NCI-H2081 (cell line): ENCODE measurements around the gene TASP1.
A peak's percentile ranks its signal among the peaks of the same experiment; 100 is the strongest.
"Not testable (repeated sequence)": the region's sequence is repeated elsewhere in the genome, so short reads cannot be mapped to it uniquely, and the experiment has no call there.

Experiments
- DNase-seq, 2 experiments: peaks; one replicate each; lab custom pipeline; 2025; lab: John Stamatoyannopoulos, UW

Gene TASP1

GRCh38 chr20:13492001-13492481, 146.7 kb downstream of the TASP1 start:
- no peak for DNase-seq

DNA sequence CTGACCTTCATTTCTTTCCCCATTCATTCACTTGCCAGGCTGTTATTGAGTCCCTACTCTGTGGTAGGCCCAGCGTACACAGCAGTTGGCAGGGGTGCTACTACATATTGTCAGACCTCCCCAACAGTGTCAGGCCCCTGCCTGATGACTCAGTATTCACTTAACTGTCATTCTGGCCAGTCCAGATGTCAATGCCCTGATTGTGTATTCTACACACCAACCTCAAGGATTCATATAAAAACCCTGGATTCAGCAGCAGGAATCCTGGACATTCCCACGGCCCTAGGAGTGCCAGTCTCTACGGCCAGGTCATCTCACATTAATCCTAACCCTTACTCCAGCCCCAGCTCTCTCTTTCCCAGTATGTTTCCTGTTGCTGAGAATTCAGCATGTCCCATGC, 151.5 kb downstream of the TASP1 start:
- DNase-seq: no peak

DNA sequence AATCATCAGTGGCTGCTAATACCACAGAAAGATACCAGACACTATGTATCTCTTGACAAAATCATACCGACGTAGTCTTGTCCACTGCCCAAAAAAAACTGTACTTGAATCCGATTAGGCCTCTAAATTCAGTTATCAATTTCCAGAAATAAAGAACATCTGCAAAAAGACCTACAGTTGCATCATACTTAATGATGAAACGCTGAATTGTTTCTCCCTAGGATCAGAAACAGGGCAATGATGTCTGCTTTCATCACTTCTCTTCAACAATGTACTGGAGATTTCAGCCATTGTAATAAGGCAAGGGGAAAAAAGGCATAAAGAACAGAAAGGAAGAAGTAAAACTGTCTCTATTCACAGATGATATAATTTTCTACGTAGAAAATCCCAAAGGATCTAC, 152.0 kb downstream of the TASP1 start:
- no peak for DNase-seq

DNA sequence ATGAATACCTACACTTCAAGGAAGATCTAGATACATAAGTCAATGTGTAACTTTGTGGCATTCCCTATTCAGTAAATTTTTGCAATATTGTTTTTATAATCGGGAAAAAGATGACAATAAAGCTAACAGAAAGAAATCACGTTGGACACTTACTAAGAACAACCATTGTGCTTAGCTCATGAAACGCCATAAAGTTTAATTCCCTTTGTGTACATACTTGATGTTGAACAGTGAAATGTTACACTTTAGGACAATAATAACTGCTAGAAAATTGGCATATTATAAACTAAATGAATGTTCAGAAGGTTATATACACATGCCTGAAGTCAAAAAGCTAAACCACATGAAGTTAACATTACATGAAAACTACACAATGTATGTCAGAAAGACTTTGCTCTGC, 153.2 kb downstream of the TASP1 start:
- DNase-seq: no peak

DNA sequence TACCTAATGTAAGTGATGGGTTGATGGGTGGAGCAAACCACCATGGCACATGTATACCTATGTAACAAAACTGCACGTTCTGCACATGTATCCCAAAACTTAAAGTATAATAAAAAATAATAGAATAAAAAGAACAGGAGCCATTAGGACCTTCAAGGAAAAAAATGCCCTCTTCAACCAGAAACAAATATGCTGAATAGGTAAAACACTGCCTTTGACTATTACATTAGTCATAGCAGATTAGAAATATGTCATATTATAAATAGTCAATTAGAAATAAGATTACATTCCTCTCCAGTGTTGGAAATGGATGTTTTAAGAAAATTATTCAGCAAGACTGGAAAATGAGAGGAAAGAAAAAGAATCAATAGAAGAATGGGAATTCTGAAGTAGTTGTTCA, 153.7 kb downstream of the TASP1 start:
- DNase-seq: not testable (repeated sequence)

DNA sequence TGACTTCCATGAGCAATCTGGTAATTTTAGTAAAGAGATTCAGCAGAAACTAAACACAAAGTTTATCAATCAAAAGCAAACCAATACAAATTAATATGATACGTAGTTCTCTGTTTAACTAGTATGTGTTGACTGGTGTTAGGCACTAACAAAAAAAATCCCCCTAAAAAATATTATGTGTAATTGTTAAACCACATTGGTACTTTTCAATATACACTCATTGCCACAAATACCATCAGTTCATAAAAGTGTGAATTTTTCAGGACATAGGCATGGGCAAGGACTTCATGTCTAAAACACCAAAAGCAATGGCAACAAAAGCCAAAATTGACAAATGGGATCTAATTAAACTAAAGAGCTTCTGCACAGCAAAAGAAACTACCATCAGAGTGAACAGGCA, 155.3 kb downstream of the TASP1 start:
- DNase-seq: not testable (repeated sequence)

DNA sequence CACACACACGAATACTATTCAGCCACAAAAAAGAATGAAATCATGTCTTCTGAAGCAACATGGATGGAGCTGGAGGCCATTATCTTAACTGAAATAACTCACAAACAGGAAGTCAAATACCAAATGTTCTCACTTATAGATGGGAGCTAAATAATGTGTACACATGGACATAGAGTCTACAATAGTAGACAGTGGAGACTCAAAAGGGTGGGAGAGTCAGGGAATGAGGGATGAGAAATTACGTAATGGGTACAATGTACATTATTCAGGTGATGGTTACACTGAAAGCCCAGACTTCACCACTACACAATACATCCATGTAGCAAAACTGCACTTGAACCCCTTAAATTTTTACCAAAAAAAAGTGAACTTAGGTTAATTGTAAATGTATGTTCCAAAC, 160.4 kb downstream of the TASP1 start:
- no peak for DNase-seq

GRCh38 chr20:13474467-13474866, 164.3 kb downstream of the TASP1 start:
- DNase-seq: no peak

DNA sequence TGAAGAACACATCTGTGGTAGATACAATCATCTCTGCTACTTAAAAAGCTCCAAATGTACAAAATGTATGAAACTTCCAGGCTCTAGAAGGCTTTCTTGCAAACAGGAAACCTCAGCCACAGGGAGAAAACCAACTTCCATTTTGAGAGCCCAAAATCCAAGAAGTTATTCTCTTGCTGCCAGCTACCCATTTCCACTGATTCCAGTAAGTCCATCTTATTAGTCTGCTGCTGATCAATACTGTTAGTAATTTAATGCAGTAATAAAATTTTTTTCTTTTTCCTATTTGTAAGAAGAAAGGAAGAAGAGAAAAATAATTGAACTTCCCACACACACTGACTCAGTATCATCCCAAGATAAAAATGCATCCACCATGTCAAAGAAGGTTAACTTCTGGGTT, 169.5 kb downstream of the TASP1 start:
- DNase-seq: no peak

GRCh38 chr20:13468166-13468565, 170.6 kb downstream of the TASP1 start:
- DNase-seq: no peak

GRCh38 chr20:13464702-13465101, 174.0 kb downstream of the TASP1 start:
- no peak for DNase-seq

- no peak for DNase-seq
Measured at GRCh38 chr20:13461849-13462458, 176.8 kb downstream of the TASP1 start.

GRCh38 chr20:13458860-13459451, 179.8 kb downstream of the TASP1 start:
- peak; percentile 11 to 28 for DNase-seq

- DNase-seq: no peak
Measured at GRCh38 chr20:13457487-13457886, 181.2 kb downstream of the TASP1 start.

- DNase-seq: no peak
Measured at GRCh38 chr20:13455713-13456112, 183.0 kb downstream of the TASP1 start.

- DNase-seq: no peak
Measured at GRCh38 chr20:13453367-13453766, 185.4 kb downstream of the TASP1 start.

DNA sequence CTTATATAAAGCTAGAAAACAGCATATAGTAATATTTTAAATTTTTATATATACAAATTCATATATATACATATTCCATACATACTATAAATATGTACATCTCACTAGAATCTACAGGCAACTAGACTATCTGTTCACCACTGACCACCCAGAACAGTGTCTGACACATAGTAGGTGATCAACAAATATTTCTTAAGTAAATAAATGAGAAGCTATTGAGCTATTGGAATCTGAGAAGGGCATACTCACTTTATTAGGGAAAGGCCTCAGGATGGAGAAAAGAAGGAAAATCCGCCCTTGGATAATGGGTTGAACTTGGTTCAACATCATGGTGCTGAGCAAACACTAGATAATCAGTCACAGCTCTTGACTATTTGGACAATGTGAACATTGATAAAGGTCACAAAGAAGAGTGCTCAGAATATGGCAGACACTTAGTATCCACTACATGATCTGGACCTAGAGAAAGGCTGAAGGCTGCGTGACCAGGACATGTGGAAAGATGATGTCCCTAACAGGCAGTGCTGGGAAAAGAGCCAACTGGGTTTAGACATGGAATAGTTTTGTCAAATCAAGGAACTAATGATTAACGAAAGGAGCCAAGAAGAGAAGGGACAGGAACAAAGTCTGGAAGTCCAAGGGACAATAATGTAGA, 186.1 kb downstream of the TASP1 start:
- DNase-seq: no peak

GRCh38 chr20:13449868-13450434, 188.8 kb downstream of the TASP1 start:
- DNase-seq: no peak

GRCh38 chr20:13447385-13448180, 191.1 kb downstream of the TASP1 start:
- DNase-seq: no peak

GRCh38 chr20:13443690-13444089, 195.0 kb downstream of the TASP1 start:
- DNase-seq: no peak

DNA sequence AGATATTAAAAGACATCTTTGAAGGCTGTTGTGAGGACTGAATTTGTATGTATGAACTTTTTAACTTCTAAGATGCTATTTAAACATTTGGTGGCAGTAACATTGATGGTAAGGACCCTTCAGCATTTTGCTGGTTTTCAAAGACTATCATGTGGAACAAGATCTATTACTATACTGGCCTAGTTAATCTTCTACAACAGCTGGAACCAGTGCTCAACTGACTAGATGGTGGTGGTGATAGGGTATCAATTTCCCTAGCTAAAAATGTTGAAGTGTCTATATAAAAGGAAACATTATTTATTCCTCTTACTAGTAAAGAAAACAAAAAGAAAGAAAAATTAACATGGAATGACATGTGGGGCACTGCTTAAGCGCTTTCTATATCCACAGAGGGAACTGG, 195.7 kb downstream of the TASP1 start:
- DNase-seq: no peak

- no peak for DNase-seq
Measured at GRCh38 chr20:13441388-13441787, 197.3 kb downstream of the TASP1 start.
